RWPE2 (cell line): ENCODE measurements around the gene NUDT16L1.

Experiments
- ATAC-seq: fragments of 200-7000 bp; cut with Tn5 transposase; 3 replicates; pipeline ENCODE4 v1.9.1; 2021; ENCODE audit warnings: low read depth
- DNase-seq: peaks from one replicate; pipeline ENCODE4 v3.0.0-alpha.2; 2020; ENCODE audit warnings: low spot score
- H3K27ac ChIP-seq: fragments of 450-650 bp; 2 replicates; pipeline ENCODE4 v1.5.1; 2017; ENCODE audit warnings: mild to moderate bottlenecking; ENCODE audit not compliant: poor library complexity, severe bottlenecking
- H3K27me3 ChIP-seq: fragments of 250-450 bp; sonication (Bioruptor Pico); 2 replicates; pipeline ENCODE4 v1.5.1; 2021; ENCODE audit warnings: mild to moderate bottlenecking, moderate library complexity; ENCODE audit not compliant: insufficient read depth, poor library complexity, severe bottlenecking
- H3K36me3 ChIP-seq: fragments of 250-450 bp; sonication (Bioruptor Pico); 2 replicates; pipeline ENCODE4 v1.5.1; 2020; ENCODE audit warnings: low read depth, mild to moderate bottlenecking, moderate library complexity
- H3K4me1 ChIP-seq: fragments of 250-450 bp; sonication (Bioruptor Pico); 2 replicates; pipeline ENCODE4 v1.5.1; 2021; ENCODE audit warnings: mild to moderate bottlenecking, moderate library complexity; ENCODE audit not compliant: insufficient read depth, poor library complexity, severe bottlenecking
- H3K4me3 ChIP-seq: fragments of 250-450 bp; sonication (Bioruptor Pico); 2 replicates; pipeline ENCODE4 v1.5.1; 2021; ENCODE audit warnings: mild to moderate bottlenecking, moderate library complexity; ENCODE audit not compliant: severe bottlenecking
- H3K9me3 ChIP-seq: fragments of 250-450 bp; sonication (Bioruptor Pico); 2 replicates; pipeline ENCODE4 v1.5.1; 2021; ENCODE audit warnings: mild to moderate bottlenecking, moderate library complexity; ENCODE audit not compliant: severe bottlenecking
- TF ChIP-seq, protein P1 (sequence below): fragments of 450-650 bp; IDR thresholded peaks from one replicate; pipeline ENCODE4 v1.5.1; 2017; ENCODE audit warnings: mild to moderate bottlenecking, moderate library complexity; ENCODE audit not compliant: poor library complexity, severe bottlenecking

Gene NUDT16L1

DNA sequence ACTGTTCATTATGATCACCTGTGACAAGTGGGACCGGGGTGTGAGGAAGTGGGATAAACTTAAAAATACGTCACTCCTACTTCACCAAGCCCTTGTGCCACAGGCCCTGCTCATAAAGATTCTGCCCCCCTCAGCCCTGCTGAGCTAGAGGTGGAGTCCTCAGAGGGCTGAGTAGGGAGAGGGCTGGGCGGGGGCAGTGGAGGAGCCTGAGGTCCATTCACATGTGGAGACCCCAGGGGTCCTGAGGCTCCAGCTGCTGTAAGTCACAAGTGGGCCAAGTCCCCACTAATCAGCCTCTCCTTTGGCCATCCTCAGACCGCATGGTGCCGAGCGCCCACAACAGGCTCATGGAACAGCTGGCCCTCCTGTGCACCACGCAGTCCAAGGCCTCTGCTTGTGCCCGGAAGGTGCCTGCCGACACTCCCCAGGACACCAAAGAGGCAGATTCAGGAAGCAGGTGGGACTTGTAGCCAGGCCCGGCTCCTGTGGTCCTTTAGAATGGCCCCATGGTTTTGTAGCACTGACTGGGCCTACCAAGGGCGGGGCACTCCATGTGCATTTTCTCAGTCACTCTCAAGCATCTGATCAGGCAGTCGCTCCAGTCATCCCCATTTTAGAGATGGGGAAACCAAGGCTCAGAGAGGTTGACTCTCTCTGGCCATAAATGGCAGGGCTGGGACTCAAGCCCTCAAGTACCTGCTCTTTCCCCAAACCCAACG is 51.4 kb downstream of the NUDT16L1 start:
- Histone ChIP-seq H3K36me3 (no peaks in the 10 kb centered on the region), H3K4me3 (no peak overlapping the region), H3K27ac (no peak overlapping the region), H3K9me3 (no peaks in the 10 kb centered on the region), H3K27me3 (no peaks in the 10 kb centered on the region), H3K4me1 (peaks cover 3% of the 10 kb centered on the region)
- TF ChIP-seq, protein P1, sequence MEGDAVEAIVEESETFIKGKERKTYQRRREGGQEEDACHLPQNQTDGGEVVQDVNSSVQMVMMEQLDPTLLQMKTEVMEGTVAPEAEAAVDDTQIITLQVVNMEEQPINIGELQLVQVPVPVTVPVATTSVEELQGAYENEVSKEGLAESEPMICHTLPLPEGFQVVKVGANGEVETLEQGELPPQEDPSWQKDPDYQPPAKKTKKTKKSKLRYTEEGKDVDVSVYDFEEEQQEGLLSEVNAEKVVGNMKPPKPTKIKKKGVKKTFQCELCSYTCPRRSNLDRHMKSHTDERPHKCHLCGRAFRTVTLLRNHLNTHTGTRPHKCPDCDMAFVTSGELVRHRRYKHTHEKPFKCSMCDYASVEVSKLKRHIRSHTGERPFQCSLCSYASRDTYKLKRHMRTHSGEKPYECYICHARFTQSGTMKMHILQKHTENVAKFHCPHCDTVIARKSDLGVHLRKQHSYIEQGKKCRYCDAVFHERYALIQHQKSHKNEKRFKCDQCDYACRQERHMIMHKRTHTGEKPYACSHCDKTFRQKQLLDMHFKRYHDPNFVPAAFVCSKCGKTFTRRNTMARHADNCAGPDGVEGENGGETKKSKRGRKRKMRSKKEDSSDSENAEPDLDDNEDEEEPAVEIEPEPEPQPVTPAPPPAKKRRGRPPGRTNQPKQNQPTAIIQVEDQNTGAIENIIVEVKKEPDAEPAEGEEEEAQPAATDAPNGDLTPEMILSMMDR: no peak
- DNase-seq (no peak), ATAC-seq (no peak)

DNA sequence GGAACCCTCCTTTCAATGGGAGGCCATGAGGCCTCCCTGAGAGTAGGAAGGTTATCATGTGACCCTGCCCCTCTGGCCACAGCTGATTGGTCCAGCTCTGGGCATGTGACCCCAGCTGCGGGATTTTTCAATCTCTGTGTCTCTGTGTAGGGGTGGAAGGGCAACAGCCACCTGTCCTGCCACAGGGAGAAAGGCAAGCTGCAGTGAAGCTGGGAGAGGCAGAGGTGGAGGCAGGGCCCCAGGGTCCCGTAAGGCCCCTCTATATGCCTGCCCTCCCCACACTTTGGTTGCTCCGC is 51.9 kb downstream of the NUDT16L1 start:
- ATAC-seq: no peak
- no peak overlapping the region for H3K4me3 ChIP-seq
- H3K9me3 ChIP-seq: no peaks in the 10 kb centered on the region
- TF ChIP-seq, protein P1: no peak
- no peak for DNase-seq
- peaks cover 3% of the 10 kb centered on the region for H3K4me1 ChIP-seq
- no peak overlapping the region for H3K27ac ChIP-seq
- no peaks in the 10 kb centered on the region for H3K36me3 ChIP-seq
- no peaks in the 10 kb centered on the region for H3K27me3 ChIP-seq
